Activated CD8-positive, alpha-beta memory T cell treated with anti-CD3 and anti-CD28 coated beads for 36 hours (primary cell): ENCODE data around the gene HDGFL3. TPM values are rescaled to one million over a fixed set of nuclear protein-coding genes. Genes with fewer than 3 reads are reported as not detected.
"Not testable (repeated sequence)": the region's sequence is repeated elsewhere in the genome, so short reads cannot be mapped to it uniquely, and the experiment has no call there.

Experiments
- CTCF ChIA-PET: fragments of 350-600 bp; sonication (Branson Sonifier 250); formaldehyde crosslinking; loops from one replicate; lab custom pipeline; 2021; ENCODE audit warnings: antibody characterized with exemption; lab: Charles Lee
- POLR2A ChIA-PET: fragments of 350-600 bp; sonication (Branson Sonifier 250); formaldehyde crosslinking; loops from one replicate; lab custom pipeline; 2021; ENCODE audit warnings: antibody characterized with exemption; lab: Charles Lee
- total RNA-seq, 2 experiments: library from RNA; stranded (reverse); gene quantifications; one replicate each; pipeline ENCODE4 v1.2.3, GENCODE V29; 2021

Gene HDGFL3
- total RNA-seq, 2 experiments from 2014 or later, result 6.9 to 7.4 TPM

GRCh38 chr15:83153288-83153687, 54.3 kb downstream of the HDGFL3 start:
- ChIA-PET CTCF (no interaction called here), POLR2A (no interaction called here)

- POLR2A ChIA-PET, result no interaction called here
- CTCF ChIA-PET, result no interaction called here
Observed at GRCh38 chr15:83144771-83145170, 62.9 kb downstream of the HDGFL3 start.

GRCh38 chr15:83142151-83142550, 65.5 kb downstream of the HDGFL3 start:
- POLR2A ChIA-PET, CTCF ChIA-PET: not testable (repeated sequence)

- POLR2A ChIA-PET, result no interaction called here
- CTCF ChIA-PET, result no interaction called here
Observed at GRCh38 chr15:83132861-83133523, 74.6 kb downstream of the HDGFL3 start.

- POLR2A ChIA-PET, result no interaction called here
- CTCF ChIA-PET, result no interaction called here
Observed at GRCh38 chr15:83129791-83130190, 77.8 kb downstream of the HDGFL3 start.

- ChIA-PET POLR2A (no interaction called here), CTCF (no interaction called here)
Observed at GRCh38 chr15:83127547-83128150, 80.0 kb downstream of the HDGFL3 start.

- ChIA-PET CTCF (no interaction called here), POLR2A (no interaction called here)
Observed at GRCh38 chr15:83123529-83123928, 84.1 kb downstream of the HDGFL3 start.

GRCh38 chr15:83119968-83120581, 87.5 kb downstream of the HDGFL3 start:
- CTCF ChIA-PET, result interaction anchor here (0.6 kb wide), 1 partner anchor 129 kb away, joined by 3 read pairs; no protein-coding TSS in a partner anchor
- POLR2A ChIA-PET, result no interaction called here

GRCh38 chr15:83118968-83119367, 88.7 kb downstream of the HDGFL3 start:
- CTCF ChIA-PET, result no interaction called here
- POLR2A ChIA-PET, result no interaction called here

- ChIA-PET POLR2A (no interaction called here), CTCF (no interaction called here)
Observed at GRCh38 chr15:83118291-83118827, 89.3 kb downstream of the HDGFL3 start.

GRCh38 chr15:83115831-83116565, 91.6 kb downstream of the HDGFL3 start:
- POLR2A ChIA-PET, result no interaction called here
- CTCF ChIA-PET, result no interaction called here

GRCh38 chr15:83115410-83115809, 92.2 kb downstream of the HDGFL3 start:
- CTCF ChIA-PET, result interaction anchor here (1.3 kb wide), 1 partner anchor 21 kb away, joined by 3 read pairs; no protein-coding TSS in a partner anchor
- POLR2A ChIA-PET, result no interaction called here

GRCh38 chr15:83114856-83115255, 92.8 kb downstream of the HDGFL3 start:
- CTCF ChIA-PET, result interaction anchor here (1.3 kb wide), 1 partner anchor 21 kb away, joined by 3 read pairs; no protein-coding TSS in a partner anchor
- POLR2A ChIA-PET, result no interaction called here

- POLR2A ChIA-PET, result no interaction called here
- CTCF ChIA-PET, result interaction anchor here (1.3 kb wide), 1 partner anchor 22 kb away, joined by 3 read pairs; no protein-coding TSS in a partner anchor
Observed at GRCh38 chr15:83113881-83114674, 93.5 kb downstream of the HDGFL3 start.

GRCh38 chr15:83112956-83113299, 94.7 kb downstream of the HDGFL3 start:
- CTCF ChIA-PET, result interaction anchor here (1.4 kb wide), 1 partner anchor 102 kb away, joined by 4 read pairs; the partner anchor contains the start of gene C15orf40
- POLR2A ChIA-PET, result no interaction called here

- ChIA-PET CTCF (interaction anchor here (1.4 kb wide), 1 partner anchor 102 kb away, joined by 4 read pairs; the partner anchor contains the start of gene C15orf40), POLR2A (no interaction called here)
Observed at GRCh38 chr15:83112233-83112955, 95.2 kb downstream of the HDGFL3 start.

- ChIA-PET CTCF (no interaction called here), POLR2A (no interaction called here)
Observed at GRCh38 chr15:83111149-83111548, 96.5 kb downstream of the HDGFL3 start.

GRCh38 chr15:83110381-83110780, 97.2 kb downstream of the HDGFL3 start:
- CTCF ChIA-PET, result no interaction called here
- POLR2A ChIA-PET, result no interaction called here
